GM04503 (cell line): ENCODE measurements around the gene VEGFC.

ENCODE experiments used
- DNase-seq: peaks from one replicate; pipeline ENCODE4 v3.0.0-alpha.2; 2012; ENCODE audit warnings: low read depth

VEGFC gene

GRCh38 chr4:176760471-176760870, 32.3 kb downstream of the VEGFC start:
- DNase-seq, result no peak

DNA sequence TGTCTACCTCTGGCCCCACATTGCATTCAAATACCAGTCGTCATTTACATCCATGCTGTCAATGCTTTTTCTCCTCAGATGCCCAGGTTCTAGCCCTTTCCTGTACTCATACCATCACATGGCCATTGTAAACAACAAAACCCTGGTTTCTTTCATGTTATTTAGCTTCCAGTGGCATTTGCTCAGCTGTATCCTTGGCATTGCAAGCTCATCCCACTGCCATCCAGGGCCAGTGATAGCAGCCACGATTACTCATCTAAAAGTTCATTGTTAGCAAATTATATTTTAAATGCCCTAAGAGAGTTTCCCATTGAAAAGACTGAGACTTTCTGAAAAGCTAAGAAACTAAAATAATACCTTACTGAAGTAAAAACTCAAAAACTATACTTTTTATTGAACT, 34.0 kb downstream of the VEGFC start:
- DNase-seq, result no peak

GRCh38 chr4:176758323-176758722, 34.4 kb downstream of the VEGFC start:
- DNase-seq, result no peak

- no peak for DNase-seq
Observed at GRCh38 chr4:176755613-176756012, 37.1 kb downstream of the VEGFC start.

- no peak for DNase-seq
Observed at GRCh38 chr4:176755001-176755400, 37.7 kb downstream of the VEGFC start.

DNA sequence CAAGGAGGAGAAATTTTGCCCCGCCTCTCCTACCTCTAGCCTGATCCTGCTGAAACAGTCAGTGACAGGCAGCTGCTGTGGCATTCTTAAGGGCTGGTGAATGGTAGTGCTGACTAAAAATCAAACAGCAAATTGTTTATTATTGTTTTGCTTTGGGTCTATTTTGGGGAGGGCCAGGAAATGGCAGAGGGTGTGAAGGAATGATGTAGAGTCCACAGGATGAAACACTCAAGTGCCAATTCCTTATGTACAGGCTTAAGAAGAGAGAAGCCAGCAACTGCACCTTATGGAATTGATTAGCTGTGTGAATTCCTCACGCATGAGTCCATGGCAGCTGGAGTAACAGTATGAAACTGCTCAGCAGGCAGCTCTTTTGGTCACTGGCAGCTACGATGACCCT, 39.7 kb downstream of the VEGFC start:
- DNase-seq, result peak; percentile 86

GRCh38 chr4:176752191-176752749, 40.5 kb downstream of the VEGFC start:
- DNase-seq, result no peak

DNA sequence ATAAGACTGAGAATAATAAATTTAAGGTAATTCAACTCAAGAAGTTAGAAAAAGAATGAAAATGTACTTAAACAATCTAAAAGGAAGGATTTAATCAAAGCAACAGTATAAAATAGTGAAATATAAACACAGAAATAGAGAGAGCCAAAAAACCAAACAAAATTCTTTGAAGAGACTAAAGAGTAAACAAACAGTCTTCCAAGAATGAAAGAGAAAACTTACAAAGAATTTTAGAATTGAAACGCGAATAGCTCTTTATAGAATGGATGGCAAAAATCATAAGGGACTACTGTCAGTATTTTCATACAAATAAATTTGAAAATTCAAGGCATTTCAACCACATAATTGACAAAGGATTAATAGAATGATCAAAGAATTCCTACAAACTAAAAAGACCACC, 41.7 kb downstream of the VEGFC start:
- no peak for DNase-seq

DNA sequence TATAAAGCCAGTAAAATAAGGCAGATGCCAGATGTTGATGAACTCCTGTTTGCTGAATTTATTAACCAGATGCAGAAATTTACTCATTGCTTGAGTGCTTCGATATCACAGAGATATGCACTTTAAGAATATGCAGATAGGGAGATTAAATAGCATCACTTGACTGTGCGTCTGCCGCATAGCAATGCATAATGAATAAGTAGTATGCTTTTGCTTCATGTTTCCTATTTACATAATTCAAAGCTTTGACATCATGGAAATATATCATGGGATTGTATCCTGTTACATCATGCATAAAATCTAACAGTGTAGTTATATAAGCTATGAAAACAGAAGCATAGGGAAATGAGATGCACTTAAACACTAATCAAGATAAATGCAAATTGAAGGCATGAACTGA, 45.9 kb downstream of the VEGFC start:
- DNase-seq, result no peak

- DNase-seq, result no peak
Observed at GRCh38 chr4:176745902-176746301, 46.8 kb downstream of the VEGFC start.

DNA sequence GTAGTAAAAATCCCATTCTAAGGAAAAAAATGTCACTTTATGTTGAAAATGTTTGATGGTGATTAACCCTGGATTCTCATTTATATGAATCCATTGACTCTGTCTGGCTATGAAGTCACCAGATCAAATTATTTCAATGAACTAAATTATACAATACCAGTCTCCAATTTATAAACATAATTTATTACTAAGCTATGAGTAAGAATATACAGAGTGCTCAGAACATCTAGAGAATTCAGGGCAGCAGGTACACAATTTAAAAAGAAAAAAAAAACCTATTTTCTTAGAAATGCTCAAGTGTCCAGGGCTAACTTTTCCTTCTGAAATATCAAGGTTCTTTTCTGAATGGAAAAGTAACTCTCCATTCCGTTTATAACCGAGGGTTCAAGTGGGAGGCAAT, 48.6 kb downstream of the VEGFC start:
- no peak for DNase-seq

DNA sequence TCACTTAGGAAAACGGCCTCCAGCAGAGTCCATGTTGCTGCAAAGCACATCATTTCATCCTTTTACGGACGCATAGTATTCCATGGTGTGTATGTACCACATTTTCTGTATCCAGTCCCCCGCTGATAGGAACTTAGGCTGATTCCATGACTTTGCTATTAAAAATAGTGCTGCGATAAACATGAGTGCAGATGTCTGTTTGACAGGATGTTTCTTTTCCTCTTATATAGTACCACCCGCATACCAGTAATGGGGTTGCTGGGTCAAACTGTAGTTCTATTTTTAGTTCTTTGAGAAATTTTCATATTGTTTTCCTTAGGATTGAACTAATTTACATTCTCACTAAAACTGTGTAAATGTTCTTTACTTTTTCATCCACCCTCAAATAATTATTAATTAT, 50.5 kb downstream of the VEGFC start:
- DNase-seq, result no peak

DNA sequence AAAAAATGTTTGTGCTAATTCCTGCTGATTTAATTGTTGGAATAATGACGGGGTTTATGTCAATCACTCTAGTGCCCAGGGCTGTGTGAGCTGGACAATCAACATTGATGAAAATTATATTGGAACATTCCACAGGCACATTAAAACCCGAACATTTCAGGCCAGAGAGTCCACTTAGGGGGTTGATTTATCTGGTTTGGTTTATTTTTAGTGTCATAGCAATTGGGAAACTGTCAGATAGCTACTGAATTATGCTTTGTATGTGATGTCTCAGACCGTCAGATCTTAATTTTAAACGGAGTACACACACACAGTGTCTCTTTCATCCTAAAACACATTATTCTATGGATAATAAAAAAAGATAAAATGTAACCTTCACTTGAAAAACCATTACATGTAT, 51.5 kb downstream of the VEGFC start:
- no peak for DNase-seq

DNA sequence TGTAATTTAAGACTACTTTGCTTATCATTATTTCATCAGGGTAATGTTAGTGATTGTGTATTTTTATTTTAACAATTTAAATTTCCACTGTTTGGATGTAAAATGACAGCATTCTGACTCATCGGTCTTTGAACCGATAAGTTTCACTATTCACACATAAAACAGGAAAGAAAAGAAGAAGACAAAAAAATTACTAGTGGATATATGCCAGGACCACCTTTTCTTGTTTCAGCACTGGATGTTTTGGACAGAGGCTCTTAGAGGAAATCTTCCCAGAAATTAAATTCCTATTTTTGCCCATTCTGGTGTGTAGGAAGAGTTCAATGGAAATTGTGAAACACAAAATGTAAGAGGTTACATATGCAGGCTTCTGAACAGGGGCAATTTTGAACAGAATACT, 57.4 kb downstream of the VEGFC start:
- no peak for DNase-seq

DNA sequence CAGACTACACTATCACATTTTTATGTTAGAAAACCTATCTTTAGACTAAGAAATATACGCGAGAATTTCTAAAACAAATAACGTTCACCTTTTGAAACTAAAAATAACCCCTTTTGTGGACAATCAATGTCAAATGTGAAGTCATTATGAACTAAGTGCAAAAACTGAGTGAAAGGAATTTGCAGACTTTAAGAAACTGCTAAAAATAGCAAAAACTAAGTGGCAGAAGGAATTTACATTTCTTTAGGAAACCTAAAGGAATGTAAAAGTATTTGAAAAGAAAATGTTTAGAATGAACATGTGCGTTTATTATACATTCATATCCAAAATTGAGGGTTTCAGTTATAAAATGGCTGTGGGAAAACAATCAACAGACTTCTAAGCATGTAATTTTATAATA, 58.3 kb downstream of the VEGFC start:
- DNase-seq, result no peak

- no peak for DNase-seq
Observed at GRCh38 chr4:176729489-176729888, 63.2 kb downstream of the VEGFC start.

DNA sequence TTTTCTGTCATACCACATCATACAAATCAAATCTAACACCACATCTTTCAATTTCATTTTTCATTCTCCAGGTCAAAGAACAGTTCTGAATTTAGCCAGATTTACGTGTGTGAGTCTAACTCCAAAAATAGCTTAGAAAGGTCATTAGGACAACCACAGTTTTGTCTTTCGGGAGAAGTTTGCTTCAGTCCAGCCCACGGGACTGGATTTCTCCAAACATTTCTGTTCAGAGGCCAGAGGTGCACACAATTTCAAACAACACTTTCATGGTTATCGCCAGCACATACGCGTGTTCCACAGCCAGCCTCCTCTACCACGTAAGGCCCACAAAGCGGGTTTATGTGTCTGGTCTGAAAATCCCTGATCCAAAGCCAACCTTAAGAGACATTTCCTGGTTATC, 65.9 kb downstream of the VEGFC start:
- DNase-seq, result no peak

GRCh38 chr4:176721459-176721858, 71.3 kb downstream of the VEGFC start:
- DNase-seq, result no peak

GRCh38 chr4:176718881-176719280, 73.8 kb downstream of the VEGFC start:
- no peak for DNase-seq

GRCh38 chr4:176717237-176717636, 75.5 kb downstream of the VEGFC start:
- no peak for DNase-seq

- DNase-seq, result no peak
Observed at GRCh38 chr4:176709417-176709816, 83.3 kb downstream of the VEGFC start.

DNA sequence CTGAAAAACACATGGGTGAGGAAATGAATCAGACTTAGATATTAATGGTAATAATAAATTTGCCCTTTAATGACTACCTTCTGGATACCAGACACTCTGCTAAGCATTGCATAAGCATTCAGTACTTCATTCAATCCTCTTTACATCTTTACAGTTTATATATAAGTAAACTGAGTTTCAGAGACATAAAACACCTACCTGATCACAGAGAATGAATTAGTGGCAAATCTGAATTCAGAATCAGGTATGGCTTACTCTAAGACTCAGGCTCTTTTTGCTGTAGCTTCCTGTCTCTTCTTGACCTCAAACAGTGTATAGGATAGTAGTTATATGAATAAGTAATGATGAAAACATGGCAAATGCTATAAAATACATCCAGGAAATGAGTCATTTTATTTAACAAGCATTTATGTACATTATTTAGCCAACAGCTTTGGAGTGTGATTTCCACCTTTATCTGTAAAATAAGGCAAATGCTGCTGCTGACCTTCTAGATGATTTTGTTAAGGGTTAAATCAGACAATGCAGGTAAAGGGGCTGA, 83.9 kb downstream of the VEGFC start:
- no peak for DNase-seq

DNA sequence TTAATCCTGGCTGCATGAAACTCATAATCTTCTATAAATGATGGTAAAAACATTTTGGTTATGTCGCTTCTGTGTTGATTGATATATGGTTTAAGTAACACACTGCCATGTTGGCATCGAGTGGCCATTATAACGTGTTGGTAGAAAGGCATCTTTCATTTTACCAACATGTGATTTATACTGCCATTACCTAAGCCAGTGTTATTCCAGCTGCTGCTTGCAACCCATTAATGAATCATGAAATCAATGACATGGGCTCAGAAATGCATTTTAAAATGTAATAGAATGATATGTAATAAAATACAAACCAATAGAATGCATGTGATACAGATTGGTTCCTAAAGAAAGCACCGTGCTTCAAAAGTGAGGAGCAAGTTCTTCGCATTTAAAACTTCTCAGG, 102.0 kb downstream of the VEGFC start:
- DNase-seq, result no peak

DNA sequence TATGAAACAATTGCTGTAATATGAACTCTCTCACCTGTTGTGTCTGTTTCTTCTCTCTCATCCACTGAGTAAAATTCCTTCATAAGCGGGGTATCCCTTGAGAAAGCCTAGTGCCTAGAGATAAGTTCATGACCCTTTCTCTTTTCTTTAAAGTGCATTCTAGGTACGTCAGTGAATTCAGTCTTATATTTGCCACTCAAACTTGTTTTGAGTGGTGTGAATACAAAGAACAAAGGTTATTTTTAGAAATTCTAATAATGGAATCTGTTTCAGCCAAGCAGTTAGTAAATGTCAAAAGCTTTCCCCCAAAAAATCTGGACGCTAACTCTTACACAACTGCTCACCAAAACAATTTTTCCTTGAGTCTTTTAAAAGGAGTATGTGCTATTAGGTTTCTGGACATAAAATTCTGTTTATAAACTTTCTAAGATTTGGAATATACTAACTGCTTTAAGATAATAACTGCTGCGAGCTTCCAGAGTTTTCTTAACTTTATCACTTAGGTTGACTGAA, 112.0 kb downstream of the VEGFC start:
- DNase-seq, result no peak
